A549 (cell line): Measurements from ENCODE around the gene CCDC85B. TPM values are rescaled to one million over a fixed set of nuclear protein-coding genes. Genes with fewer than 3 reads are reported as not detected.
A peak's percentile ranks its signal among the peaks of the same experiment; 100 is the strongest.

Experiments
- ATOH8 ChIP-seq: fragments of 250-450 bp; sonication (Bioruptor Pico); IDR thresholded peaks from 2 replicates; pipeline ENCODE4 v1.5.0; 2020; ENCODE audit warnings: low read depth, mild to moderate bottlenecking, moderate library complexity
- CBX2 ChIP-seq: fragments of 200-600 bp; sonication (generic); IDR thresholded peaks from 2 replicates; pipeline ENCODE4 v1.6.1; 2016; ENCODE audit warnings: low read depth, mild to moderate bottlenecking, borderline replicate concordance
- CHD2 ChIP-seq: fragments of 150-350 bp; IDR thresholded peaks from 2 replicates; pipeline ENCODE4 v1.6.1; 2014; ENCODE audit warnings: low read length; ENCODE audit not compliant: partially characterized antibody
- CHD4 ChIP-seq: fragments of 200-600 bp; sonication (generic); IDR thresholded peaks from 2 replicates; pipeline ENCODE4 v1.6.1; 2016; ENCODE audit warnings: antibody characterized with exemption, mild to moderate bottlenecking, borderline replicate concordance
- E2F6 ChIP-seq: IDR thresholded peaks from 2 replicates; pipeline ENCODE4 v1.6.1; 2012; ENCODE audit warnings: low read depth, borderline replicate concordance
- EHF ChIP-seq: fragments of 250-450 bp; sonication (Bioruptor Pico); IDR thresholded peaks from 2 replicates; pipeline ENCODE4 v1.5.0; 2020; ENCODE audit warnings: mild to moderate bottlenecking
- FOSB ChIP-seq: fragments of 250-450 bp; sonication (Bioruptor Pico); IDR thresholded peaks from 2 replicates; pipeline ENCODE4 v1.5.0; 2020; ENCODE audit warnings: mild to moderate bottlenecking, moderate library complexity
- FOSL2 ChIP-seq, 2 experiments: fragments of 450-650 bp in 1 of 2; fragments of >200 bp in 1 of 2; sonication (Bioruptor Twin) in 1 of 2; formaldehyde crosslinking; IDR thresholded peaks; 2 replicates each; pipeline versions ENCODE4 v1.5.0 to v1.6.1; 2016 to 2020; ENCODE audit warnings: mild to moderate bottlenecking in 1 of 2, moderate library complexity in 1 of 2
- FOXS1 ChIP-seq: fragments of 250-450 bp; sonication (Bioruptor Pico); IDR thresholded peaks from 2 replicates; pipeline ENCODE4 v1.5.0; 2020; ENCODE audit warnings: mild to moderate bottlenecking, moderate library complexity
- HDAC2 ChIP-seq: fragments of 200-600 bp; sonication (generic); IDR thresholded peaks from 2 replicates; pipeline ENCODE4 v1.6.1; 2016
- HEYL ChIP-seq: fragments of 250-450 bp; sonication (Bioruptor Pico); IDR thresholded peaks from 2 replicates; pipeline ENCODE4 v1.8.0; 2021; ENCODE audit warnings: mild to moderate bottlenecking, moderate library complexity
- HOXA7 ChIP-seq: fragments of 250-450 bp; sonication (Bioruptor Pico); IDR thresholded peaks from 2 replicates; pipeline ENCODE4 v1.5.0; 2020; ENCODE audit warnings: mild to moderate bottlenecking, moderate library complexity
- JUNB ChIP-seq: fragments of >200 bp; sonication (Bioruptor Twin); formaldehyde crosslinking; IDR thresholded peaks from 2 replicates; pipeline ENCODE4 v1.6.1; 2016
- KDM1A ChIP-seq: fragments of 200-600 bp; sonication (generic); IDR thresholded peaks from 2 replicates; pipeline ENCODE4 v1.6.1; 2016; ENCODE audit warnings: low read depth, mild to moderate bottlenecking
- MAFK ChIP-seq: fragments of 450-650 bp; IDR thresholded peaks from 2 replicates; pipeline ENCODE4 v1.6.1; 2014; ENCODE audit not compliant: partially characterized antibody
- NFE2L2 ChIP-seq: fragments of 150-350 bp; conservative IDR thresholded peaks from 2 replicates; pipeline ENCODE4 v1.6.1; 2014; ENCODE audit warnings: low read length
- PBX3 ChIP-seq: IDR thresholded peaks from 2 replicates; pipeline ENCODE4 v1.6.1; 2012
- POLR2A ChIP-seq: IDR thresholded peaks from 2 replicates; pipeline ENCODE4 v1.6.1; 2012; ENCODE audit warnings: mild to moderate bottlenecking, low read length
- REST ChIP-seq: fragments of 200-600 bp; sonication (generic); IDR thresholded peaks from 2 replicates; pipeline ENCODE4 v1.6.1; 2016; ENCODE audit warnings: antibody characterized with exemption, mild to moderate bottlenecking, moderate library complexity
- RFX5 ChIP-seq: fragments of 450-650 bp; IDR thresholded peaks from 2 replicates; pipeline ENCODE4 v1.7.1; 2014; ENCODE audit warnings: antibody characterized with exemption, mild to moderate bottlenecking, moderate library complexity
- RNF2 ChIP-seq: fragments of 200-600 bp; sonication (generic); IDR thresholded peaks from 2 replicates; pipeline ENCODE4 v1.6.1; 2016; ENCODE audit warnings: low read depth, mild to moderate bottlenecking, antibody characterized with exemption, moderate library complexity, borderline replicate concordance
- TFCP2L1 ChIP-seq: fragments of 250-450 bp; sonication (Bioruptor Pico); IDR thresholded peaks from 2 replicates; pipeline ENCODE4 v1.5.0; 2021; ENCODE audit warnings: mild to moderate bottlenecking
- TP53 ChIP-seq: fragments of 250-450 bp; sonication (Bioruptor Pico); IDR thresholded peaks from 2 replicates; pipeline ENCODE4 v1.5.0; 2021; ENCODE audit warnings: mild to moderate bottlenecking, moderate library complexity
- ZNF302 ChIP-seq: fragments of 250-450 bp; sonication (Bioruptor Pico); IDR thresholded peaks from 2 replicates; pipeline ENCODE4 v1.9.0; 2021; ENCODE audit warnings: inconsistent platforms, mild to moderate bottlenecking, moderate library complexity
- ZSCAN20 ChIP-seq: fragments of 250-450 bp; sonication (Bioruptor Pico); IDR thresholded peaks from 2 replicates; pipeline ENCODE4 v1.8.0; 2022; ENCODE audit warnings: mild to moderate bottlenecking, moderate library complexity
- polyA plus RNA-seq, 4 experiments: library from polyadenylated mRNA; depleted of rRNA in 3 of 4; stranded (reverse); fragments of >200 nt; fragmentation: RNase III in 1 of 4; extraction: RNeasy Plus Mini Kit Qiagen cat#74134 plus additional on column Dnase treatment in 1 of 4; gene quantifications; 2 replicates in 3 of 4; 3 replicates in 1 of 4; pipeline ENCODE4 v1.2.3, GENCODE V29; 2011 to 2017
- TF ChIP-seq, protein P1 (sequence below): fragments of 450-650 bp; IDR thresholded peaks from 2 replicates; pipeline ENCODE4 v1.6.1; 2014; ENCODE audit warnings: antibody characterized with exemption
- TF ChIP-seq, protein P2 (sequence below): fragments of >200 bp; sonication (Bioruptor Twin); formaldehyde crosslinking; IDR thresholded peaks from 2 replicates; pipeline ENCODE4 v1.6.1; 2016
- TF ChIP-seq, protein P3 (sequence below): fragments of 150-350 bp; IDR thresholded peaks from 2 replicates; pipeline ENCODE4 v1.6.1; 2014; ENCODE audit warnings: low read depth, mild to moderate bottlenecking, low read length
- TF ChIP-seq, protein P4 (sequence below): fragments of >200 bp; sonication (Bioruptor Twin); formaldehyde crosslinking; IDR thresholded peaks from 3 replicates; pipeline ENCODE4 v1.6.1; 2016

The CCDC85B gene
- polyA plus RNA-seq, 2 of the 4 experiments (the other 2 are of a cell fraction), result 7.3 to 27.5 TPM

GRCh38 chr11:65891219-65892136 lies 1.0 kb downstream of the CCDC85B start (continued):
- TF ChIP-seq, protein P1, sequence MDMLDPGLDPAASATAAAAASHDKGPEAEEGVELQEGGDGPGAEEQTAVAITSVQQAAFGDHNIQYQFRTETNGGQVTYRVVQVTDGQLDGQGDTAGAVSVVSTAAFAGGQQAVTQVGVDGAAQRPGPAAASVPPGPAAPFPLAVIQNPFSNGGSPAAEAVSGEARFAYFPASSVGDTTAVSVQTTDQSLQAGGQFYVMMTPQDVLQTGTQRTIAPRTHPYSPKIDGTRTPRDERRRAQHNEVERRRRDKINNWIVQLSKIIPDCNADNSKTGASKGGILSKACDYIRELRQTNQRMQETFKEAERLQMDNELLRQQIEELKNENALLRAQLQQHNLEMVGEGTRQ, result peak; percentile 2; the same call in 1 of the 2 replicates
- TF ChIP-seq FOSB (peak; percentile 91), EHF (CRISPR knock-in tag) (no peak), HOXA7 (CRISPR knock-in tag) (peak; percentile 89), RFX5 (no peak), HEYL (CRISPR knock-in tag) (no peak), MAFK (no peak), FOSL2 (IDR thresholded peaks at IDR 0.05) (no peak), FOSL2 (CRISPR knock-in tag; IDR thresholded peaks at IDR 0.05) (no peak), PBX3 (peak; percentile 85), ZSCAN20 (CRISPR knock-in tag) (no peak), CHD4 (no peak), POLR2A (peak; percentile 7; the same call in 1 of the 2 replicates), CBX2 (no peak), ATOH8 (CRISPR knock-in tag) (no peak), ZNF302 (no peak), TP53 (CRISPR knock-in tag) (peak; percentile 87; the same call in 1 of the 2 replicates), NFE2L2 (no peak), CHD2 (no peak), TFCP2L1 (peak; percentile 96; the same call in 1 of the 2 replicates), JUNB (no peak), E2F6 (0 out of 2 replicates have a peak, but pooled peaks have one; percentile 45), HDAC2 (no peak), REST (no peak; the same call in 1 of the 2 replicates), KDM1A (no peak), RNF2 (no peak), FOXS1 (CRISPR knock-in tag) (no peak)
- TF ChIP-seq, protein P2, sequence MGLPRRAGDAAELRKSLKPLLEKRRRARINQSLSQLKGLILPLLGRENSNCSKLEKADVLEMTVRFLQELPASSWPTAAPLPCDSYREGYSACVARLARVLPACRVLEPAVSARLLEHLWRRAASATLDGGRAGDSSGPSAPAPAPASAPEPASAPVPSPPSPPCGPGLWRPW, result no peak
- TF ChIP-seq, protein P3, sequence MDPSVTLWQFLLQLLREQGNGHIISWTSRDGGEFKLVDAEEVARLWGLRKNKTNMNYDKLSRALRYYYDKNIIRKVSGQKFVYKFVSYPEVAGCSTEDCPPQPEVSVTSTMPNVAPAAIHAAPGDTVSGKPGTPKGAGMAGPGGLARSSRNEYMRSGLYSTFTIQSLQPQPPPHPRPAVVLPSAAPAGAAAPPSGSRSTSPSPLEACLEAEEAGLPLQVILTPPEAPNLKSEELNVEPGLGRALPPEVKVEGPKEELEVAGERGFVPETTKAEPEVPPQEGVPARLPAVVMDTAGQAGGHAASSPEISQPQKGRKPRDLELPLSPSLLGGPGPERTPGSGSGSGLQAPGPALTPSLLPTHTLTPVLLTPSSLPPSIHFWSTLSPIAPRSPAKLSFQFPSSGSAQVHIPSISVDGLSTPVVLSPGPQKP, result no peak
- TF ChIP-seq, protein P4, sequence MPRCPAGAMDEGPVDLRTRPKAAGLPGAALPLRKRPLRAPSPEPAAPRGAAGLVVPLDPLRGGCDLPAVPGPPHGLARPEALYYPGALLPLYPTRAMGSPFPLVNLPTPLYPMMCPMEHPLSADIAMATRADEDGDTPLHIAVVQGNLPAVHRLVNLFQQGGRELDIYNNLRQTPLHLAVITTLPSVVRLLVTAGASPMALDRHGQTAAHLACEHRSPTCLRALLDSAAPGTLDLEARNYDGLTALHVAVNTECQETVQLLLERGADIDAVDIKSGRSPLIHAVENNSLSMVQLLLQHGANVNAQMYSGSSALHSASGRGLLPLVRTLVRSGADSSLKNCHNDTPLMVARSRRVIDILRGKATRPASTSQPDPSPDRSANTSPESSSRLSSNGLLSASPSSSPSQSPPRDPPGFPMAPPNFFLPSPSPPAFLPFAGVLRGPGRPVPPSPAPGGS, result no peak
- TF ChIP-seq, all 56 proteins: peak for 16
